Transverse colon (tissue), 4 donors: ENCODE measurements around the gene CNKSR2. TPM values are rescaled to one million over a fixed set of nuclear protein-coding genes. Genes with fewer than 3 reads are reported as not detected.

Experiments used
- DNase-seq: peaks from one replicate; pipeline ENCODE4 v3.0.0-alpha.2; 2019
- H3K27ac ChIP-seq, 4 donors: fragments of 200-600 bp; sonication (generic); 2 replicates each; pipeline ENCODE4 v1.5.1; 2016 to 2018; ENCODE audit warnings: inconsistent platforms in 4 of 4
- H3K27me3 ChIP-seq: fragments of 200-600 bp; sonication (generic); 2 replicates; pipeline ENCODE4 v1.5.1; 2017; ENCODE audit warnings: inconsistent platforms
- H3K36me3 ChIP-seq, 4 donors: fragments of 200-600 bp; sonication (generic); 2 replicates each; pipeline ENCODE4 v1.5.1; 2017 to 2019; ENCODE audit warnings: inconsistent platforms in 4 of 4
- H3K4me1 ChIP-seq, 4 donors: fragments of 200-600 bp; sonication (generic); 2 replicates each; pipeline ENCODE4 v1.5.1; 2017 to 2020; ENCODE audit warnings: inconsistent platforms in 4 of 4
- H3K4me3 ChIP-seq, 4 donors: fragments of 200-600 bp; sonication (generic); 1 replicate in 1 of 4; 2 replicates in 3 of 4; pipeline versions ENCODE4 v1.5.1 to v1.6.1; 2017 to 2019; ENCODE audit warnings: inconsistent platforms in 4 of 4
- H3K9me3 ChIP-seq, 2 donors: fragments of 200-600 bp; sonication (generic); 2 replicates each; pipeline ENCODE4 v1.5.1; 2017 to 2019; ENCODE audit warnings: inconsistent platforms in 2 of 2
- EP300 ChIP-seq: sonication (generic); formaldehyde crosslinking; IDR thresholded peaks from one replicate; pipeline ENCODE4 v1.6.1; 2017; ENCODE audit warnings: antibody characterized with exemption, low read depth
- POLR2A ChIP-seq: fragments of 450-650 bp; IDR thresholded peaks from one replicate; pipeline ENCODE4 v1.6.1; 2016; ENCODE audit warnings: antibody characterized with exemption, mild to moderate bottlenecking, moderate library complexity
- POLR2AphosphoS5 ChIP-seq, 3 donors: sonication (generic); formaldehyde crosslinking; IDR thresholded peaks; one replicate each; pipeline ENCODE4 v1.6.1; 2016; ENCODE audit warnings: antibody characterized with exemption in 3 of 3
- WGBS, 2 donors: methylation state at CpG; one replicate each; pipeline ENCODE4 v1.1.5; 2018; ENCODE audit warnings: low coverage in 1 of 2; 5-methylcytosine and 5-hydroxymethylcytosine counted together
- in situ Hi-C, 4 donors: fragments of 200-750 bp; cut with MboI; loops; one replicate each; pipeline versions ENCODE4 v1.15.0 to v1.15.1; 2017; ENCODE audit warnings: low sequenced_read_pairs in 3 of 4, low pct_ligation_motif_present in 1 of 4, low pct_unique_long_range_greater_than_20kb in 1 of 4
- intact Hi-C: fragments of 100-400 bp; cut with DNase I; formaldehyde crosslinking; loops from one replicate; pipeline ENCODE4 v1.15.1; 2023; ENCODE audit warnings: low total_unique reads
- total RNA-seq, 4 donors: library from RNA; depleted of rRNA; stranded (reverse); fragments of >200 nt; gene quantifications; one replicate each; pipeline ENCODE4 v1.1.0, GENCODE V29; 2016
- TF ChIP-seq, protein P1 (sequence below), 5 experiments: fragments of 200-600 bp in 3 of 5; fragments of 450-650 bp in 2 of 5; sonication (generic) in 3 of 5; IDR thresholded peaks; 1 replicate in 2 of 5; 2 replicates in 3 of 5; pipeline ENCODE4 v1.5.1; 2016 to 2017; ENCODE audit warnings: antibody characterized with exemption in 5 of 5, inconsistent platforms in 3 of 5, mild to moderate bottlenecking in 2 of 5, moderate library complexity in 1 of 5

The CNKSR2 gene
- total RNA-seq, 4 donors from 2014 or later = 0.55 to 15.0 (median 2.7) TPM; not detected in 1

DNA sequence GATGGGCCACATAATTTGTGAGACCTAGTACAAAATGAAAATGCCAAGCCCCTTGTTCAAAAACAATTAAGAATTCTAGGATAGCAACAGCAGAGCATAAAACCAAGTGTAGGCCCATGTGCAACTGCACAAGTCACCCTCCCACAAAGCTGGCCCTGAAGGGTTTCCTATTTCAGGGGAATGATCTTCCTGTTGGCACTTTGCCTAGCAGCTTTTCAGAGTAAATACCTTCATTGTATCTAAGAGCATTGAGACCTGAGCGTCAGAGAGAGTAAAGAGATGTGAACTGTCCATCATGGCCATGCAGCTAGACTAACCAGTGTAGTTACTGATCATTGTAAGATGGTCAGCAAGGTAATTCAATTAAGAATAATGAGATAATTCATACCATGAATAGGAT, 113.6 kb downstream of the CNKSR2 start:
- 27 to 60% methylated on average over 1 of the region's 1 CpG for WGBS, 2 donors

DNA sequence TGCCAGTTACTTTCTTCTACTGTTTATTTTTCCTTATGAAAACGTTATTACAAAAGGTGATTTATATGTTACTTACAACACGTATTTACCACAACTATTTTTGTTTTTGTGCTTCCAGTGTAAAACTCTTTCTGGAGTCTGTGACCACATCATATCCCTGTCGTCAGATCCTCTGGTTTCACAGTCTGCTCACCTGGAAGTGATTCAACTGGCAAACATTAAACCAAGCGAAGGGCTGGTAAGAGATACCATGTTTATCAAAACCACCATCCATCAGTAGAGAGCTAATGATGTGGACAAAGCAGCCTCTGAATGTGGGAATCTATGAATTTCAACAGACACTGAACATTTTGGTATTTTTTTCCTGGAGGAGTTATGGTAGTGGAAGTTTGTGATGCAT, 116.1 kb downstream of the CNKSR2 start:
- 55 to 83% methylated on average over 3 to 4 of the region's 4 CpGs for WGBS, 2 donors

More for the DNA sequence above, 113.6 kb downstream of the CNKSR2 start:
- H3K4me3 ChIP-seq = no peak overlapping the region
- H3K4me1 ChIP-seq = no peaks in the 10 kb centered on the region
- no peaks in the 10 kb centered on the region for H3K36me3 ChIP-seq
- in situ Hi-C loops = loop anchor here in 2 of 4 donors (25.0 kb wide), 1 partner anchor 951 kb away; no protein-coding TSS in a partner anchor
- no peaks in the 10 kb centered on the region for H3K9me3 ChIP-seq
- no peak for DNase-seq
- intact Hi-C loops = no loop called here
- no peak for TF ChIP-seq EP300
- TF ChIP-seq POLR2A = no peak
- TF ChIP-seq, protein P1, sequence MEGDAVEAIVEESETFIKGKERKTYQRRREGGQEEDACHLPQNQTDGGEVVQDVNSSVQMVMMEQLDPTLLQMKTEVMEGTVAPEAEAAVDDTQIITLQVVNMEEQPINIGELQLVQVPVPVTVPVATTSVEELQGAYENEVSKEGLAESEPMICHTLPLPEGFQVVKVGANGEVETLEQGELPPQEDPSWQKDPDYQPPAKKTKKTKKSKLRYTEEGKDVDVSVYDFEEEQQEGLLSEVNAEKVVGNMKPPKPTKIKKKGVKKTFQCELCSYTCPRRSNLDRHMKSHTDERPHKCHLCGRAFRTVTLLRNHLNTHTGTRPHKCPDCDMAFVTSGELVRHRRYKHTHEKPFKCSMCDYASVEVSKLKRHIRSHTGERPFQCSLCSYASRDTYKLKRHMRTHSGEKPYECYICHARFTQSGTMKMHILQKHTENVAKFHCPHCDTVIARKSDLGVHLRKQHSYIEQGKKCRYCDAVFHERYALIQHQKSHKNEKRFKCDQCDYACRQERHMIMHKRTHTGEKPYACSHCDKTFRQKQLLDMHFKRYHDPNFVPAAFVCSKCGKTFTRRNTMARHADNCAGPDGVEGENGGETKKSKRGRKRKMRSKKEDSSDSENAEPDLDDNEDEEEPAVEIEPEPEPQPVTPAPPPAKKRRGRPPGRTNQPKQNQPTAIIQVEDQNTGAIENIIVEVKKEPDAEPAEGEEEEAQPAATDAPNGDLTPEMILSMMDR (IDR thresholded peaks at IDR 0.05) = no peak
- no peak for TF ChIP-seq POLR2AphosphoS5 (IDR thresholded peaks at IDR 0.05)
- H3K27me3 ChIP-seq = no peaks in the 10 kb centered on the region
- H3K27ac ChIP-seq = no peak overlapping the region

DNA sequence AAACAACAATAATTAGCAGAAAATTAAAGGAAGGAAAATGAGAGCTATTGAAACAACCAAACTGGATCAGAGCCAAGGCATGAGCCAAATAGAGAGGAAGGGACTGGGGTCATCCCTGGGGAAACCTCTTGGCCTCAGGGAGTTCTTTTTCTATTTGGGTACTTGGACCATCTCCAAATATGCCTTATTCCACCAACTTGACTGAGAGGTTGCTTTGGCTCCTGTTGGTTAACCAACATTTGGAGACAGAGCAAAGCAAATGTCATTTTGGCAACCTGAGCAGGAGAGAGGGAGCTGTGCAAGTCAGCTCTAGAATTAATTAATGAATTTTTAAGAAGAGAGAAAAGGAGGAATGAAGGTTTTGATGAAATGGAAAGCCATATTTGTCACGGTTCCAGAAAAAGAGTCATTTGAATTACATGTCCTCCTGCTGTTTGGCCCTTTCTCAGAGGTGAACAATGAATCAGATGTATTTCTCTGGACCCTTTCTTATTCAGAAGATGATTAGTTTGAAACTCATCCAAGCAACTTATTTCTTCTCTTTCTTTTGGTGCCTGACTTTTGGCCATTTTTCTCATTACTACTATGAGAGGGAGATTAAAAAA, 119.1 kb downstream of the CNKSR2 start:
- intact Hi-C loops = no loop called here

More for the DNA sequence above, 116.1 kb downstream of the CNKSR2 start:
- Histone ChIP-seq H3K4me1 (no peaks in the 10 kb centered on the region), H3K4me3 (no peak overlapping the region), H3K27ac (no peak overlapping the region), H3K36me3 (no peaks in the 10 kb centered on the region), H3K9me3 (no peaks in the 10 kb centered on the region), H3K27me3 (no peaks in the 10 kb centered on the region)
- intact Hi-C loops = no loop called here
- DNase-seq = no peak
- TF ChIP-seq POLR2AphosphoS5 (IDR thresholded peaks at IDR 0.05) (no peak), POLR2A (no peak), EP300 (no peak)
- TF ChIP-seq, protein P1 (IDR thresholded peaks at IDR 0.05) = no peak
- in situ Hi-C loops = loop anchor here in 2 of 4 donors (25.0 kb wide), 1 partner anchor 953 kb away; no protein-coding TSS in a partner anchor

DNA sequence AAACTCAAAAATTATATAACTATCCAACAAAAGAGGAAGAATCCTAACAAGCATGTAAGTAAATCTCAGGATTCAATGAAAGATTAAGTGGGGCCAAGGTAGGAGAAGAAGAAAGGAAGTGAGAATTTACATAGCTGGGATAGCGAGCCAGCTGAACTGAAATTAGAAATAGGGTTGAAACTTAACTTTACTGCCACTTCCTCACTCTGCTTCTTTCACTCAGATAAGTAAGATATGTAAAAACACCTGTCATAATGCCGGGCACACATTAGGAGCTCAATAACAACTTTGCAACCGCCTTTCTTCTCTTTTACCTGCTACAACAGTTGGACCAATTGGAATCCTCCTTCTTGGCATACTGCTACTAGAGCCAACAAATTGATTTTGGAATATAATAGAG, 129.4 kb downstream of the CNKSR2 start:
- no peak overlapping the region for H3K27ac ChIP-seq
- WGBS, 2 donors = 65 to 100% methylated on average over 1 to 3 of the region's 3 CpGs
- no peaks in the 10 kb centered on the region for H3K9me3 ChIP-seq
- DNase-seq = no peak
- no peak for TF ChIP-seq POLR2AphosphoS5 (IDR thresholded peaks at IDR 0.05)
- no peak for TF ChIP-seq EP300
- TF ChIP-seq, protein P1 (IDR thresholded peaks at IDR 0.05) = no peak
- TF ChIP-seq POLR2A = no peak
- H3K4me3 ChIP-seq = no peak overlapping the region
- in situ Hi-C loops = no loop called here
- H3K4me1 ChIP-seq = no peaks in the 10 kb centered on the region
- no peaks in the 10 kb centered on the region for H3K27me3 ChIP-seq
- no peaks in the 10 kb centered on the region for H3K36me3 ChIP-seq
- intact Hi-C loops = no loop called here

More for the DNA sequence above, 119.1 kb downstream of the CNKSR2 start:
- Histone ChIP-seq H3K27ac (no peak overlapping the region), H3K4me1 (no peaks in the 10 kb centered on the region), H3K36me3 (no peaks in the 10 kb centered on the region), H3K9me3 (no peaks in the 10 kb centered on the region), H3K27me3 (no peaks in the 10 kb centered on the region), H3K4me3 (no peak overlapping the region)
- WGBS, 2 donors = 70% methylated on average over 1 of the region's 1 CpG; no CpG with 5 or more reads in 1 of the 2 donors
- TF ChIP-seq POLR2A (no peak), EP300 (no peak)
- TF ChIP-seq, protein P1 (IDR thresholded peaks at IDR 0.05) = no peak
- in situ Hi-C loops = loop anchor here in 2 of 4 donors (25.0 kb wide), 1 partner anchor 956 kb away; no protein-coding TSS in a partner anchor
- DNase-seq = no peak
